AG04450 (cell line): ENCODE results near the gene MYO5B. TPM values are rescaled to one million over a fixed set of nuclear protein-coding genes. Genes with fewer than 3 reads are reported as not detected.

Experiments
- CTCF ChIA-PET: fragments of 300-600, 350-600 bp; formaldehyde crosslinking; extraction: SDS; loops from one replicate; lab custom pipeline; 2022; ENCODE audit warnings: antibody characterized with exemption, inconsistent platforms; lab: Charles Lee
- POLR2A ChIA-PET: fragments of 350-600 bp; formaldehyde crosslinking; extraction: SDS; loops from one replicate; lab custom pipeline; 2021; ENCODE audit warnings: antibody characterized with exemption, inconsistent platforms; lab: Yijun Ruan, JAX
- DNase-seq: peaks from one replicate; pipeline ENCODE4 v3.0.0-alpha.2; 2011; ENCODE audit warnings: low read depth, low spot score
- H3K27ac ChIP-seq: one replicate; pipeline ENCODE4 v1.5.1; 2012; ENCODE audit warnings: low read depth, low read length, control low read depth
- H3K27me3 ChIP-seq: one replicate; pipeline ENCODE4 v1.6.0; 2012; ENCODE audit warnings: low read length; ENCODE audit not compliant: control insufficient read depth, insufficient read depth
- H3K4me3 ChIP-seq: 2 replicates; pipeline ENCODE4 v1.5.1; 2011; ENCODE audit warnings: mild to moderate bottlenecking, low read depth, low read length, control low read depth
- H3K9me3 ChIP-seq: 2 replicates; pipeline ENCODE4 v1.5.1; 2012; ENCODE audit warnings: low read length; ENCODE audit not compliant: control insufficient read depth, insufficient read depth
- CTCF ChIP-seq: IDR thresholded peaks from 2 replicates; pipeline ENCODE4 v1.5.1; 2011; ENCODE audit warnings: low read depth, low read length, control low read depth, inconsistent platforms
- polyA plus RNA-seq: library from polyadenylated mRNA; depleted of rRNA; stranded (reverse); fragments of >200 nt; gene quantifications from 2 replicates; pipeline ENCODE4 v1.2.3, GENCODE V29; 2011

Gene MYO5B
- polyA plus RNA-seq, 1 experiment, result 0.32 TPM

- H3K4me3 ChIP-seq, result no peak overlapping the region
- POLR2A ChIA-PET, result no interaction called here
- CTCF ChIA-PET, result no interaction called here
Observed at GRCh38 chr18:50170004-50170403, 24.9 kb downstream of the MYO5B start.

GRCh38 chr18:50169149-50169548 lies 25.8 kb downstream of the MYO5B start:
- no peak for DNase-seq
- CTCF ChIA-PET, result no interaction called here
- Histone ChIP-seq H3K27me3 (no peaks in the 10 kb centered on the region), H3K27ac (no peak overlapping the region), H3K4me3 (no peak overlapping the region), H3K9me3 (no peaks in the 10 kb centered on the region)
- TF ChIP-seq CTCF, result no peak
- POLR2A ChIA-PET, result no interaction called here

More at GRCh38 chr18:50170004-50170403, 24.9 kb downstream of the MYO5B start:
- DNase-seq, result no peak
- H3K9me3 ChIP-seq, result no peaks in the 10 kb centered on the region
- no peak overlapping the region for H3K27ac ChIP-seq
- no peak for TF ChIP-seq CTCF
- no peaks in the 10 kb centered on the region for H3K27me3 ChIP-seq

GRCh38 chr18:50167966-50168365 lies 27.0 kb downstream of the MYO5B start:
- CTCF ChIA-PET, result no interaction called here
- DNase-seq, result no peak
- Histone ChIP-seq H3K9me3 (no peaks in the 10 kb centered on the region), H3K4me3 (no peak overlapping the region), H3K27me3 (no peaks in the 10 kb centered on the region), H3K27ac (no peak overlapping the region)
- POLR2A ChIA-PET, result no interaction called here
- no peak for TF ChIP-seq CTCF

- no peak overlapping the region for H3K4me3 ChIP-seq
- no peak overlapping the region for H3K27ac ChIP-seq
- H3K27me3 ChIP-seq, result no peaks in the 10 kb centered on the region
- TF ChIP-seq CTCF, result no peak
- ChIA-PET CTCF (no interaction called here), POLR2A (no interaction called here)
- H3K9me3 ChIP-seq, result no peaks in the 10 kb centered on the region
- no peak for DNase-seq
Observed at GRCh38 chr18:50166901-50167300, 28.0 kb downstream of the MYO5B start.

- POLR2A ChIA-PET, result no interaction called here
- Histone ChIP-seq H3K9me3 (no peaks in the 10 kb centered on the region), H3K27ac (no peak overlapping the region), H3K27me3 (no peaks in the 10 kb centered on the region), H3K4me3 (no peak overlapping the region)
- no peak for TF ChIP-seq CTCF
- CTCF ChIA-PET, result no interaction called here
- no peak for DNase-seq
Observed at GRCh38 chr18:50163505-50163904, 31.4 kb downstream of the MYO5B start.
